Measurements from ENCODE around the gene SMIM13. TPM values are rescaled to one million over a fixed set of nuclear protein-coding genes. Genes with fewer than 3 reads are reported as not detected.
"Not testable (repeated sequence)": the region's sequence is repeated elsewhere in the genome, so short reads cannot be mapped to it uniquely, and the experiment has no call there.

SMIM13 gene
- total RNA-seq, 1 experiment from 2014 or later = 15.7 TPM

GRCh38 chr6:11115808-11116536, 22.3 kb downstream of the SMIM13 start:
- CTCF ChIA-PET; H4K20me1 ChIP-seq (ENCODE audit: insufficient read depth); H3K36me3 ChIP-seq (ENCODE audit: control insufficient read depth in 1 of 2, insufficient read depth in 2 of 2, low read length in 2 of 2); H3K4me2 ChIP-seq (ENCODE audit: low read length); H3K9me2 ChIP-seq (ENCODE audit: insufficient read depth); H3K27ac ChIP-seq (ENCODE audit: low read depth, low read length); H3K27me3 ChIP-seq (ENCODE audit: insufficient read depth, low read length); DNase-seq (ENCODE audit: low read depth, low spot score); H3K9me3 ChIP-seq (ENCODE audit: control insufficient read depth in 1 of 2, insufficient read depth in 1 of 2, low read depth in 1 of 2, low read length in 2 of 2); H2AFZ ChIP-seq (ENCODE audit: low read depth, low read length, poor library complexity, severe bottlenecking); H3K9ac ChIP-seq (ENCODE audit: low read length); POLR2A ChIA-PET; H3K4me3 ChIP-seq (replicated peaks in 1 of 2; ENCODE audit: low read depth in 1 of 2, low read length in 2 of 2); intact Hi-C loops (cut with micrococcal nuclease); BruUV-seq (replicated peaks): not testable (repeated sequence)
- peaks cover 90% of the 10 kb centered on the region for H3K79me2 ChIP-seq (ENCODE audit: insufficient read depth, low read length)
- ATAC-seq = peak; percentile 36; the same call in 1 of the 2 replicates
- H3K4me1 ChIP-seq (ENCODE audit: control insufficient read depth in 1 of 2, insufficient read depth in 2 of 2, low read length in 2 of 2) = peaks cover 10 to 34% of the 10 kb centered on the region in 2 experiments
- TF ChIP-seq CBX3 (IDR thresholded peaks at IDR 0.05; ENCODE audit: low read depth) = 0 out of 2 replicates have a peak, but pooled peaks have one; percentile 23
- RAD21 ChIA-PET (ENCODE audit: low non-redundant PET in 1 of 2, low total read pairs in 2 of 2, uncharacterized antibody in 2 of 2, unreplicated experiment in 2 of 2) = interaction anchor here in 1 of 2 experiments (0.7 kb wide), 1 partner anchor 312 kb away, joined by 3 read pairs; no protein-coding TSS in a partner anchor

GRCh38 chr6:11120271-11121005, 26.8 kb downstream of the SMIM13 start:
- Histone ChIP-seq H2AFZ (ENCODE audit: low read depth, low read length, poor library complexity, severe bottlenecking) (no peak overlapping the region), H3K4me3 (replicated peaks in 1 of 2; ENCODE audit: low read depth in 1 of 2, low read length in 2 of 2) (no peak overlapping the region), H3K27ac (ENCODE audit: low read depth, low read length) (no peak overlapping the region), H3K9ac (ENCODE audit: low read length) (no peak overlapping the region), H4K20me1 (ENCODE audit: insufficient read depth) (peaks cover 3% of the 10 kb centered on the region; the same call in 1 of the 2 replicates), H3K9me3 (ENCODE audit: control insufficient read depth in 1 of 2, insufficient read depth in 1 of 2, low read depth in 1 of 2, low read length in 2 of 2) (no peaks in the 10 kb centered on the region), H3K79me2 (ENCODE audit: insufficient read depth, low read length) (peaks cover 82% of the 10 kb centered on the region), H3K4me2 (ENCODE audit: low read length) (peak overlapping the region; percentile 12; the same call in 1 of the 2 replicates), H3K9me2 (ENCODE audit: insufficient read depth) (no peaks in the 10 kb centered on the region), H3K4me1 (ENCODE audit: control insufficient read depth in 1 of 2, insufficient read depth in 2 of 2, low read length in 2 of 2) (peaks cover 10 to 21% of the 10 kb centered on the region in 2 experiments), H3K36me3 (ENCODE audit: control insufficient read depth in 1 of 2, insufficient read depth in 2 of 2, low read length in 2 of 2) (no peaks in the 10 kb centered on the region), H3K27me3 (ENCODE audit: insufficient read depth, low read length) (no peaks in the 10 kb centered on the region)
- ChIA-PET CTCF (no interaction called here), RAD21 (ENCODE audit: low non-redundant PET in 1 of 2, low total read pairs in 2 of 2, uncharacterized antibody in 2 of 2, unreplicated experiment in 2 of 2) (no interaction called here), POLR2A (no interaction called here)
- BruUV-seq (replicated peaks) = no TSS peak
- intact Hi-C loops (cut with micrococcal nuclease) = no loop called here
- TF ChIP-seq POLR2AphosphoS5 (IDR thresholded peaks at IDR 0.05; ENCODE audit: low read depth, low read length) (0 out of 2 replicates have a peak, but pooled peaks have one; percentile 20), SP1 (IDR thresholded peaks at IDR 0.05; ENCODE audit: low read depth) (no peak), FOSL1 (IDR thresholded peaks at IDR 0.05; ENCODE audit: low read depth) (peak; percentile 63), JUND (IDR thresholded peaks at IDR 0.05) (peak; percentile 50; the same call in 1 of the 2 replicates)
- TF ChIP-seq, protein P1, sequence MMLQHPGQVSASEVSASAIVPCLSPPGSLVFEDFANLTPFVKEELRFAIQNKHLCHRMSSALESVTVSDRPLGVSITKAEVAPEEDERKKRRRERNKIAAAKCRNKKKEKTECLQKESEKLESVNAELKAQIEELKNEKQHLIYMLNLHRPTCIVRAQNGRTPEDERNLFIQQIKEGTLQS (IDR thresholded peaks at IDR 0.05) = no peak
- no peak for DNase-seq (ENCODE audit: low read depth, low spot score)
- peak; percentile 58 for ATAC-seq

Measured in HCT116 (cell line).